HG03064 (cell line): ENCODE results near the gene RNFT2.

Experiments used
- ATAC-seq: cut with Tn5 transposase; IDR thresholded peaks from one replicate; pipeline ENCODE4 v1.9.1; 2021; ENCODE audit warnings: low read depth; ENCODE audit not compliant: unreplicated experiment

Gene RNFT2

DNA sequence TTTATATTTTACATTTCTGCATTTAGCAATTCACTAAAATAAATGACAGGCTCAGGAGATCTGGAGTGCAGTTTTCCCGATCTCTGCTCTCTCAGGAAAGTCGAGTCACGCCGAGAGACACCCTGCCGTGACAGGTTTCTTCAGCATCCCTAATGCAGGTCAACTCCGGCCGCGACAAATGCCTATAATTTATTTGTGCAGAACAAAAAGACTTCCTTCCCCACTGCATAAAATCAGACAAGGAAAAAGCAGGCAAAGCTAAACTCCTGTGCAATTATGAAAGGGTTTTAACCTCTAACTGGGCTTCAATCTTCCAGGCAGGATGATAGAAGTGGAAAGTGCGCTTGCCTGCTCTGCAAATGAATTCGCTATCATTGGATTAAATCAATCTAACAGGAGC, 28.3 kb upstream of the RNFT2 start:
- ATAC-seq, result no peak

DNA sequence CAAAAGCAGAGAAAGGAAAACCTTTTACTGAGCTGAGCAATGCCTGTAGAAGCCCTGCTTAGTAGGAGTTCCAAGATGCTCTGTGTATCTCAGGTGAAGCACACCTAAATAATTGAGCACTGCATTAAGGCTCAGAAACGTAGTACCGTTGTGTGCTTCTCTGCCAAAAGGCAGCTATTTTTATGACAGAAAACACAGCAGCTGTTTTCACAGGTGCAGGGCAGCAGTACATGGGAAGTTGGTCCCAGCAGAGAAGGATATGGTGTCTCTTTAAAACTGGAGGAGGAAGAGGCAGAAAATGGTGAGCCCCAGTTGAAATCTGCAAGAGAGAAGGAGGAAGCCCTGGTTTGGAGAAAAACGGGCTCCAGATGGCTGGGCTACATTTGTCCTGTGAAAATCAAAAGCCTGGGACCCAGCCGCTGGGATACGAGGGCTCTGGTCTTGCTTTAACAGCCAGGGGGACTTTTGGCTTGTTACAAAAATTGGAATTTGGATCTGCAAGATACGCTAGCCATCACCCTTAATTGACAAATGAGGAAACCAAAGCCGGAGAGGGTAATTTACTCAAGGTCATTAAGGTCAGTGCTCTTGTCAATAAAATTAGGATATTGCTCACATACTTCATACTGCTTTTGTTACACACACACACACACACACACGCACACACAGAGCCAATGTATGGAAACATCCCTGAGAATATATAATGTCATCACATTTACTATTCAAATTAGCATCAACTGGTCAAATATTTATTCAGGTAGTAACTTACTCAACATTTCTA, 27.6 kb upstream of the RNFT2 start:
- no peak for ATAC-seq

DNA sequence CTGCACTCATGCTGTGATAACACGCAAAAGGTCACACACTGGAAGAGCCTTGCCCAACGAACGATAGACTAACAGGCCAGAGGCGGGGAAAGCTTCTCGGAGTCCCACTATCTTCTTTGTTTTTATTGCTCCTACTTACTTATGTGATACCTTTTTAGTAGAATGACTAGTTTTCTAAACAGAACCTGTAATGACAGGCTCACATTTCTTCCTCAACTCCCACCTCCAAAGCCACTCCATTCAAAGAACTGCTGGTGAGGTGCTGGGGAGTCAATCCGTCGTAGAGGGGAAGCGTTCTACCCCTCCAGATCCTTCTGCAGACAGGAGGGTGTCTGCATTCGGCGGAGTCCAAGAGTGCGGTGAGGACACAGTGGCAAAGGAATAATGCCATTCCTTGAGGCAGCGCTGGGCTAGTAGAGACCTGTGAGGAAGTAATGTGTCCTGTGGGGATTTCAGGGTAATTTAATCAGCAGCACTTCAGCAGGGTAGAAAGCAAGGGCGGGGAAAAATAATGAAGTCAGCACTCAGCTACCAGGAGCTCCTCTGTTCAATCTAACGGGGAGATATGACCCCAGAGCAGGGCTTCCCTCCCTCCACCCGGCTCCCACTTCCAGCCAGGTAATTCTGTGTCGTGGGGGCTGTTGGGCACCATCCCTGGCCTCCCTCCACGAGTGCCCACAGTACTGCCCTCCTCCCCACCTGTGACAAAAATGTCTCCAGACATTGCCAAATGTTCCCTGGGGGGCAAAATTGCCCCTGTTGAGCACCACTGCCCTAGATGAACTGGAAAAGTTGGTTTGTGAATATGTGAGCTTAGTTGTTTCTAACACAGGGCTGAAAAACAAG, 25.4 kb upstream of the RNFT2 start:
- ATAC-seq, result no peak

DNA sequence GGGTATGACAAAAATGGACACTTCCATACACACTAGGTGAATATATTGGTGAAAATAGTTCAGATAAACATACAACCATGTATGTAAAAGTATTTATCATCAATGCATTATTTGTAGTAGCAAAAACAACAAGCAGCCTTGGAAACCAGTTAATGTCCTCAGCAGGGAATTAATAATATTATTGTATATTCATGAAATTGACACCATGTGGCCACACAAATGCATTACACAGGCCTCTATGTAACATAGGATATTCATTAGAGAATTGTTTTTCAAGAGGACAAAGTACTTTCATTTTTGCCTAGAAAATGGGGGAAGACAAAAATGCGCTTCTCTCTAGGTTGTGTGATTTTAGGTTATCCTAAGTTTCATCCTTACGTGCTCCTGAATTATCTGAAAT, 24.6 kb upstream of the RNFT2 start:
- ATAC-seq, result no peak

DNA sequence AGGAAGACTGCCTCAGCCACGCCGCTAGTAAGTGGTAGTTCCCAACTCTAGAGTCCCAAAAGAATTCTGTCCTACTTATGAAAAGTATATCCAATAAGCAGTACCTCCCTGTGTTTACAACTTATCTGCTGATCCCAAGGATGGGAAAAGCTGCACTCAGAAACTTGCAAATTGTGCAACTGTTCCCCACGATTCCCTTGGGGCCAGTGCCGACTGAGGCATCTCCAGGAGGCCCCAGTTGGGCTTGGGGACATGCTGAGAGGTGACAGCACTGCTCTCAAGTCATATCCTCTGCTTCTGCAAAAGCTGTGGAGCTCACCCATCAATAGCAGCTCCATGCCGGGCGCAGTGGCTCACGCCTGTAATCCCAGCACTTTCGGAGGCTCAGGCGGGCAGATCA, 23.9 kb upstream of the RNFT2 start:
- no peak for ATAC-seq

DNA sequence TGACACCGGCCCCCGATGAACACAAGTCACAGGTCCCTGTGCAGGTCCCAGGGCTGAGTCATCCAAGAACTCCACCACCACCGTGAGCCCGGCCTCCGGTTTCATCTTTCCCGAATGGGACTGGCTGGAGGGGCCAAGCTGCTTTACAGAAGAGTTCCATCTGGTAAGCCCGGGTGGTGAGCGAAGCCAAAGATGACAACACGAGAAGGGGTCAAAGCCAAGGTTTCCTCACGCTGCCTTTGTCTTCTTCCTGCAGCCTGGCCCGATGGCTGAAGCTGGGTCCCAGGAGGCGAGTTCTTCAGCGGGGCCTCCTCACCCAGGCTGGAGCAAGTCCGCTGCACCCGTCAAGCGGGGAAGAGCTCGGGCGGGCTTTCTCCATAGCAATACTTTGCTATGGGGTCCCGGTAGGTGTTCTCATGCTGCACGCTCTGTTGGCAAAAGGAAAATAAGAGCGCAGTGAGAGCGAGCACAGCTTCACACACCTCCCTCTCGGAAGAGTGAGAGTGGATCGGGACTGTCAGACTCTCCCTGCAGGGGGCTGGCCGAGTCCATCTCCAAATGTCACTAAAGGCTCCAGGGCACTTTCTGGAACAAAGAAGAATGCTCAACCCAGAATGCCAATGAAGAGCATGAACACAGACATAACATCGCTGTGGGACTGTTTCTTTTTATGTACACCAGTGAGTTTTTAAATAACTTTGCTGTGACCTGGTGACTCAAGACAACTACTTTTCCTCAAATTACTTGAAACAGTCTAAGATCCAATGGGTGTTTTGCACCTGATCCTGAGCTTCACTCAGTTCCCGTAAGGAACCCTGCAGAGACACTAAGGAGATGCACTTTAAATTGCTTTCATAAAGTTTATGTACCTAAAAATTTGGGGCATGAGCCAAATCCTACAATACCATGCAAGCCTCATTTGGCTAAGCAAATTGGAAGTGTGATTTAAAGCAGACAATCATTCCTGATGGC, 20.4 kb upstream of the RNFT2 start:
- ATAC-seq, result no peak

DNA sequence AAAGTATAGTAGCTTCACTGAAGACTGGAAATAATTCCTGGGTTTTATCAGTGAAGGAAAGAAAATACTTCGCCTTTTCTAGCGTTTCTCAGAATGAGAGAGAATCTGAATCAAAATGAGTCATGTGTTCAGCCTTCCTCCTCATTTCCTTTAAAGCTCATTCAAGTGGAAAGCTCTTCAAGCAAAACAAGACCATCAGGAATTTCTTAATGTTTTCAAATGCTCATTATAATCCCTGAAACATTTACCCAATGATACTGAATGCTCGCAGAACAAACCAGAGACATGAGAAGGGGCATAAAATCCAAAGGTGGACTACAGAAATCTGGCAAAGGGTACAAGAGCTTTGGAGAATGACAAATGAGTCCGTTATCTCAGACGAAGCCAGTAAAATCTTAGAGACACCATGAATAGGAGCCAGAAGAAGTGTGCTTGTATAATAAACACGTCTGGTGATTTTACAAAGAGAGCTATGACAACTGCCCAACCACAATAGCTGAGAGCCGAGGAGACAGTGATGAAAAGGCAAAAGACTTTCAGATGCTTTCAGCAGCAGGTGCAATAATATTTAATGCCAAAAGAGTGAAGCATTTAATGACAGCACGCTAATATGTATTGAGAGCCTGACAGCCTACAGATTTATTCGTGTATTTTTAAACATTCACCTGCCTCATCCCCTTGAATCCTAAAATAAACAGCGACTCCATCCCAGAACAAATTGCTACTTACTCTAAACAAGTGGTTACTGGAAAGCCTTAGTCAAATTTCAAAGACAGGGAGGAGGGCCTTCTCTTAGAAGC, 19.3 kb upstream of the RNFT2 start:
- no peak for ATAC-seq

DNA sequence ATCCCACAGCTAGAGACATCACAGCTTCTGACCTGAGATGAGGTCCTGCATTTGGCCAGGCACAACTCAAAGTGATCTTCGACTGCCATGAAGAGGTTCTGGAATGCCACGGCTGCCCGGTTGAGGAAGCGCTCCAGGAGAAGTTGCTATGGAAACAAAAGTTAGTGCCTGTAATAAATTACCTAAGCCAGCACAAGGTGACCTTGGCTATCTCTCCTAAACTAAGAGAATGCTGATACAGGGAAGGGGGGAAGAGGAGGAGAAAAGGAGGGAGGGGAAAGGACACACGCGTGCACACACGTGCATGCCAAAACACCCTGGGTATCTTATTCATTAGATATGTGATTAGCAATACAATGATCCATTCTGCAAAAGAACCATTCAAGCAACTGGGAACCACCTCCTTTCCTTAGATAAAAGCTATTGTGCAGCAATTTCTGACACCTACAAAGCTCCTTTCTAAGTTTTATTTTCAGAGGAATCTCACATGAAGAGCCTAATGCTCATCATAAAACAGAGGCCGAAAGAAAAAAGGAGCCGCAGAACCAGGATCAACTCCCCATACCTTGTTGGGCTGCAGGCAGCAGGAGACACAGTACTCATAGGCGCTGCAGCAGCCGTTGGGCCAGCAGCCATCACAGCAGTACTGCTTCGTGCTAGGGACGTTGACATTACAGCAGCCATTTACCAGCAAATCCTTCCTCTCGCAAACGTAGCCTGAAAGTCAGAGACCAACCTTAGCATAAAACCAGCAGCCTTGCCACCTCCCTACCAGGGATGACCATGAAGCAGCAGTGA, 18.2 kb upstream of the RNFT2 start:
- no peak for ATAC-seq

DNA sequence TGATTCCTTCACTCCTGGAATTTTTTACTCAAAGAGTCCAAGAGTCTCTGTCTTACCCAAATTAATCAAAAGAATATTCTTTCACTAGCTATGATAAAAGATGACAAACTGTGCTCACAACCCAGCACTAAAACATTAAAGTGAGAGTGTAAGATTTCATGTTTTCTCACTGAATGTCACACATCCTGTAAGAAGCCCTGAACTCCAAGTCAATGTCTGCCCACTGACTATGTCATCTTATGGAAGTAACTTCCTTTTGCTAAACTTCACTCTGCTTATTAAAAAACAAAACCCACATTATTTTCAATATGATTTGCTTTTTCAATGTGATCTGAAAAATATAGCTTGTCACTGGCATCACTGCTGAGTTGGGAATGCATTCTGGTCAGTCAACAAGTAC, 15.9 kb upstream of the RNFT2 start:
- no peak for ATAC-seq

DNA sequence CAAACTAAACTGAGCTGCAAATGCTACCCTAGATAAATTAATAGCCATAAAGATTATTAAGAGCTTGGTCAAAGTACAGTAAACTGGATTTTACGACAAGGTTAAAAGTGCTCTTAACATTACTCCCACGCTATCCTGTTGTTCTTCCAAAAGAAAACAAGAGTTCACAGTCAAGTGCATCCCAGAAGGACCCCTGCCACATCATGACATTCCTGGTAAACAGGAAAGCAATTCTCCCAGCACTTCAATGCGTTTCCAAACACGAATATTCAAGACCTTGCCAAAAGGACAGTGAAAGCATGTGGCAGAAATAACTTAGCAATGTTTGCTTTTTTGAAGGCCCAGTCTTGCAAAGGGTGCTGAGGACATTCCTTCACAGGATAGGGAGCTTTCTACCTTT, 11.4 kb upstream of the RNFT2 start:
- ATAC-seq, result no peak

DNA sequence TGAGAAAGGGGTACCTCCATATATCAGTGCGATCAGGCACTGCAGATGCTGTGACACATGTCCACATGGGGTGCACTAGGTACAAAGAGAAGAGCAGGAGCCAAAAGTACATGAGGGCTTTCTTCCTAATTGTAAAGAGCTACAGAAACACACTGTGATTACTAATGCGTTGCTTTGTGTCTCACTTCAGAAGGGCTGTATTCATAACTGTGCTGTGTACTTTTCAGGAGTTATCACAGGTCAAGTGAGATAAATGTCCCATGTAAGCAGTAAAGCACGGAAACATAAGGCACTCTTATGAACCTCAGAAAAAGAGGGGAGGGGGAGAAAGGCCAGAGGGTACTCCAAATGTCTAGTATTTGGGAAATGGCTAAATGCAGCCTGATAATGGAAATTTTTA, 10.9 kb upstream of the RNFT2 start:
- no peak for ATAC-seq

DNA sequence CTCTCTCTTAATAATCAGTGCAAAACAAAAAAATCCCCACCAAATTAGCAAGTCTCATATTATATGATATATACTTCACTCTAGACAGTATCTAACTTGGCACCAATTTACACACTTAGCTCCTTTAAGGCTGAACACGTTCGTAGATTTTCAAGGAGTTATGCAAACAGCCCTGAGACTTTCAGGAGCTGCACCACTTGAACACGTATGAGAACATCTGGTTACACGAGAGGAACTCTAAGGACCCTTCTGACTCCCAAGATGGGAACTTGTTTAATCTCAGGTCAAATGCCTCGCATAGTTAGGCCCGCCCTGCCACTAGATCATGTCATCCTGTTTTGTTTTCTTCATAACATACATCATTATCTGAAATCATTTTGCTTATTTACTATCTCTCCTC, 10.2 kb upstream of the RNFT2 start:
- ATAC-seq, result no peak

DNA sequence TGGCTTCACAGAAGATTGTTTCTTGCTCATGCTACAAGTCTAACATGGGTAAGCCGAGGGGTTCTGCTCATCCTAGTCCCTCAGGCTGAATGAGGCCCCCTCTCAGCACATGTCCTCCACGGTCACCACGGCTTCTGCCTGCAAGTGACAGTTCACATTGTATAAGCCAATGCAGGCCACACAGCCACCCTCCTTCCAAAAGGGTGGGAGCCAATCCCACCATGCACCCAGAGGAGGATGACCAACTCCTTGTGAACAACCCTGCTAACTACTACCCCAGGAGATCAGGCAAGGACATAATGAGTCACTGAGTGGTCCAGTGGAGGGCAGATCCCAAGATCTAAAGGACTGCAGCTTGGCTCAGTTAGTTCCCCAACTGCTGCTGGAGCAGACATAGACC, 6.3 kb upstream of the RNFT2 start:
- no peak for ATAC-seq

DNA sequence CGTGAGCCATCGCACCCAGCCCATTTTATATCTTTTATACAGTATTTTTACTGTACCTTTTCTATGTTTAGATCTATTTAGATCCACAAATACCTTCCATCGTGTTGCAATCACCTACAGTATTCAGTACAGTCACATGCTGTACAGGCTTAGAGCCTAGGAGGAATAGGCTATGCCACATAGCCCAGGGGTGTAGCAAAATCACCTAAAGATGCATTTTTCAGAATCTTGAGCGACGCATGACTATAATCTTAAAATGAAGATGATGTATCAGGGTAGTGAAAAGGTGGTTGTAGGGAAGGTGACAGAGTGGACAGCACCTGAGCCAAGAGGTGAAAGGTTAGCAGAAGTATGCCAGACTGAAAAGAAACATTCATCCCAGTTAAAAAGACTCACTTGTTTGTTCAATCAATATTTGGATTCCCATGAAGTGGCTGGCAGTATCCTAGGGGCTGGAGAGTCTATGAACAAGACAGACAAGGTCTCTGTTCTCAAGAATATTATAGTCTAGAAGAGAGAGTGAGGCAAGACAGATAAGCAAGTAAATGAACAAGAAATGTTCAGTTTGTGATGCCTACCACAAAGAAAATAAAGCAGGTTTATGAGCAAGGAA, 3.9 kb upstream of the RNFT2 start:
- no peak for ATAC-seq

DNA sequence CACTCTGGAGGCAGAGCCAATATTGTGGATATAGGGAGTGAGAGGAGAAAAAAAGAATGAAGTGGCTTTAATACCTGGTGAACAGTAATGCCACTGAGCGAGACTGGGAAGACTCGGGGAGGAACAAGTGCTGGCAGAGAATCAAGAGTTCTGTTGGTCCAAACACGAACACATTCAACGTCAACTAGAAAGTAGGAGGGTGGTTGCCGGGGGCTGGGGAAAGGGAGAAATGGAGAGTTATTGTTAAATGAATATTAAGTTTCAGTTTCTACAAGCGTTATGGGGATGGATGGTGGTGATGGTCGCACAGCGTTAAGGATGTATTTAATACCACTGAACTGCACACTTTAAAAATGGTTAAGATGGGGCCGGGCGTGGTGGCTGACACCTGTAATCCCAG, 3.0 kb upstream of the RNFT2 start:
- no peak for ATAC-seq

DNA sequence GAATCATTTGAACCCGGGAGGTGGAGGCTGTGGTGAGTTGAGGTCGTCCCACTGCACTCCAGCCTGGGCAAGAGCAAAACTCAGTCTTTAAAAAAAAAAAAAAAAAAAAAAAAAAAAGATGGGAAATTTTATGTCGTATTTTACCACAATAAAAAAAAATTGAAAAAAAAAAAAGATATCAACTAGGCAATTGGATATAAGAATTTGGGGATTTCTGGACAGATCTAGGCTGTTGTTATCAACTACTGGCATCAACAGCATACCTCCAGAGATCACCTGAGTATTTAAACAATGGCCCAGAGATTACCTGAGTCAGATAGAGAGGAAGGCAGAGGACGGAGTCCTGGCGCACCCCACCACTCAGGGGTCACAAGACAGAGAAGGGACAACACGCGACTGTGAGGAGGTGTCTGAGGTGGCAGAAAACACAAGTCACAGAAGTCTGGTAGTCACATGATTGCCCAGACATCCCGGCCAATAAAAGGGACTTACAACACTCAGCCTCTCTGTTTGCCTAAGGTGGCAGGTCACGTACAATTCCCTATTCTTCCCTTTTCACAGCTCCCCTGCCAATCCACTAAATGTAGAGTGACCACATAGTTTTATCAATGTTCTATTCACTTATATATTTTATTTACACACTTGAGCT, 2.0 kb upstream of the RNFT2 start:
- no peak for ATAC-seq

DNA sequence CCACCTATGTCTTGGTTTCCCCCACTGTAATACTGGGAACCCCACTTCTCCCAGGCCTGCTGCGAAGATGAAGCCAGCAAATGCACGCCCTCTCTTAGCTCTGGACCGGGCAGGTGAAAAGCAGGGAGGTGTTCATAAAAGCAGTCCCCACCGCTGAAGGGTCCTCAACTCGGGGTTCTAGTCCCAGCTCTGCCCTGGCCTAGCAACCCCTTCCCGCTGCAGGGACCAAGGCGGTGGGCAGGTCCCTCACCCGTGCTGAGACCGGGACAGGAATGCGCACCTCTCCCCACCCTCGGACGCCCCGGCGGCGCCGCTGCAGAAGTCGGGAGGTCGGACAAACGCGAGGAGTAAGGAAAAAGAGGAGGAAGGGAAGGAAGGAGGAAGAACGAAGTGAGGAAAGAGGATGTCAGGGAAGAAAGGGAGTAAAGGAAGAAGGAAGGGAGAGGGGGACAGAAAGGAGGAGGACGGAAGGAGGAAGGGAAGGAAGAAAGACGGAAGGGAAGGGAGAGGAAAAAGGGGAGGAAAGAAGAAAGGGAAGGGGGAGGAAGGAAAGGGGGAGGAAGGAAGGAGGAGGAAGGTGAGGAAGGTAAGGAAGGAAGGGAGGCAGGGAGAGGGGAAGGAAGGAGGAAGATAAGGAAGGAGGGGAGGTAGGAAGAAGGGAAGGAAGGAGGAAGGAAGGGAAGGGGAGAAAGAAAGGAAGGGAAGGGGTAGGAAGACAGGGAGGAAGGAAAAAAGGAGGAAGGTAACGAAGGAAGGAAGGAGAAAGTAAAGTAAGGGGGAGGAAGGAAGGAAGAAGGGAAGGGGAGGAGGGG, 947 bp upstream of the RNFT2 start:
- ATAC-seq, result no peak
